NOMO-1 (cell line): Measurements from ENCODE around the gene CHCHD3.

Experiments used
- DNase-seq, 2 experiments: peaks; one replicate each; lab custom pipeline; 2025; ENCODE audit not compliant: unreplicated experiment in 2 of 2; lab: John Stamatoyannopoulos, UW

CHCHD3 gene

DNA sequence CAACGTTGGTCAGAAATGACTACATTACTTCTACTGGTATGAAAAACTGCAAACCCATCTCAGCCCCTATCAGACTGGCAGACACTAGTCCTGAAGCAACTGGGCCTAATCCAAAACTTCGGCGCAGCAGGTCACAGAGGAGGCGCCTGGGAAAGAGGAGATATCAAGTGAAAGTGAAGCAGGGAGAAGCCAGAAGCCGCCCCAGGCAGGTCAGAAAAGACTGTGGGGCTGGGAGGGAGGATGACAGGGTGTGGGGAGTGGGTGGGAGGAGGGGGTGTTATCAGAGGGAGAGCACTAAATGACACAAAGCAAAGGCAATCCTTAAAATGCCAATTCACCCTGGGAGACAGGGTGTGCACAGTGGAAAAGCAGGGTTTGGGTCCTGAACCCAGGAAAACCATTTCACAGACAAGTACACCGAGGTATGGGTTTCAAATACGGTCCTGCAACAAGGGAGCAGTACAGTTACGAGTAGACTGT, 731 bp downstream of the CHCHD3 start:
- DNase-seq: no peak

- no peak for DNase-seq
Measured at GRCh38 chr7:133079296-133079695, 2.6 kb downstream of the CHCHD3 start.

DNA sequence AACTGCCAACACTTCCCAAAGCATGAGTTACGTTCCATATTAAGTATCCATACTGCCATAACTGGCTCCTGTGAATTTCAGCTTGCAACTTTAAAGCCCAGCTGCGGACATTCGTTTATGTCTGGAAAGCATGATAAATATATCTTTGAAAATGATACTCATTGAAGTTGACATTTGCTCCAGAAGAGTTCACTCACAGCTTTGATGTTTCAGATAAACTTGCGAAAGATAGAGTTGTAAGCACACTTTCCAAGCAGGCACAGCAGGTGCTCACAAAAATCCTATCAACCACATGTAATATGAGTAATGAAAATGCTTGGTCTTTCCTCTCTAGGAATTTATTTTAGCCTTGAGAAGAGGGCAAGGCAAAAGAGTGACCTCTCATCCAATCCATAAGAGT, 4.5 kb downstream of the CHCHD3 start:
- no peak for DNase-seq

DNA sequence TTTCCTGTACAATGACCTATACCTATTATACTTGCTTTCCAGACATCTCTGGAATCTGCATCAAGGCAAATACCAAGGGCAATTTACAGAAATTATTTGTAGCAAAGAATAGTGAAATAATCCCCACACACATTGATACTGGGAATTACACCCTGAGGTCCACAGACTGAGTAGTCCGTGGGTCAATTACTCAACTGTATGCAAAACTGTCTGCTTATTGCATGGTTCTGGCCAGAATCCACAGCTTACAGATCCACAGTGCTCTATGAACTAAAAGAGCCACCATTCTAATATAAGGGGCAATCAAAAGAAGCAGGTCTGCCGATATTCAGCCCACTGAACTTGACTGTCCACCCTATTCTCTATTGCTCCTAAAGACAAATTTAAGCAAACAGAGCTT, 5.7 kb downstream of the CHCHD3 start:
- DNase-seq: no peak

GRCh38 chr7:133071506-133071905, 10.4 kb downstream of the CHCHD3 start:
- no peak for DNase-seq

DNA sequence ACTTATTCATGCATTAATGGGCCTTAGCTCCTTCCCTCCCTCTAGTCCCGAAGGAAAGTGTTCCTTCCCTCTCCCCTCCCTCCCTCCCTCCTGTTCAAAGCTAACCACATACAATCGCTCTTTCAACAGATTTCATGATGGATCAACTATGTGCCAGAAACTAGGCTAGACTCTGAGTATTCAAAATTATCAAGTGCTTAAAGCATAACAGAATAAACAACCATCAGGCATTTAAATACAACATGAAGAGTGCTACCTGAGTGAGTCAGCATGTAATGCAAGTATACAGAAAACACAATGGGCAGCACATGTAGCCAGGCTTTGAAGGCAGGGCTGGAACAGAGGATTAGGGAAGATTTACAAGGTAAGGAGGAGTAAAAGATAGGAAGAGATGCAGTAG, 11.3 kb downstream of the CHCHD3 start:
- no peak for DNase-seq

DNA sequence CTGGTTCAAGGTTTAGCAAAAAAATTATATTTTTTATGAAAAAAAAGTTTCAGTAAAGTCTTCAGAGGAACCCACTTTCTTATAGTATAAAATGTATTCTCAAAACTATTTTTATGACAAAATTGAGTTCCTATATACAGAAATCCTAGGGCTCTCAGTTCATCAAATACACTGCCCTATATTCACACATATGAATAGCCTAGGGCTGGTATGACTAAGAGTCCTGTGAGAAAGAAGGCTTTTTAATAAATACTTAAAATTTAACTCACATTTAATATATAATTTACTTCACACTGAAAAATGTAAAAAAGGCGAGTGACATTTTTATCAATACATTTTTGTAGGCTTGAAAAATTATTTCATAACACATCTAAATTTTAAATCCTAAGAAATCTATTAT, 16.6 kb downstream of the CHCHD3 start:
- DNase-seq: no peak

- no peak for DNase-seq
Measured at GRCh38 chr7:133064082-133064820, 17.6 kb downstream of the CHCHD3 start.

DNA sequence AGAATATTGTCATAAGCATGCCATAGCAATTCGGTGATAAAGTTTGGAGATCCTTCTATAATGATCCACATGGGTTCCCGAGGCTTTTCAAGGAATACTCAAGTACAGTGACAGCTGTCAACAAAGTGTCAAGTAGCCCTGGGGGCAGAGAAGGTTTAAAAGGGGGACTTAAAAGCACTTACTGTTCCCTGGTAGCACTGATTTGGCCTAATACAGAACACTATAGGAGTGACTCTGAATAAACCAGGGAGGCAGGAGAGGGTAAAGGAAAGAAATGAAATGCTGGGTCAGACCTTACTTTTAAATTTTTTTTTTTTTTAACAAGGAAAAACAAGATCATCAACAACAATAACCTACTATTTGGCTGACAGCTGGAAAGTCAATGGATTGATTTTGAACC, 20.1 kb downstream of the CHCHD3 start:
- no peak for DNase-seq

DNA sequence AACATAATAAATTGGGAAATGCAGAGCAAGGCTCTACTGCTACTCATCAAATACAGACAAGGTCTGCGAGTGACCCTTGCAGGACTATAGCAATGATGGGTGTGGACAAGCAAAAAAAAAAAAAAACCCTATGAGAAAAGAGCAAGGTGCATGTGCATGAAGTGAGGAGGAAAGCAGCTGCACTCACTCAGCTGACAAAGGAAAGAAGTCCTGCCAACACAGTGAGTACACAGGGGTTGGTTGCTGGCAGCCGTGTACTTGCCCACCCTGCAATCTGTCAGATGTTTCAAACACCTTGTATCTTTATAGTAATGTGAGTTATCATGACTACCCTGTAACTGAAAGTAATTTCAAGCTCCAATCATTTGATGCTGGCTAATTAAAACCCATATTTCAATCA, 20.5 kb downstream of the CHCHD3 start:
- no peak for DNase-seq

GRCh38 chr7:133060004-133060403, 21.9 kb downstream of the CHCHD3 start:
- DNase-seq: peak in 1 of 2 experiments; percentile 0

- no peak for DNase-seq
Measured at GRCh38 chr7:133059263-133059662, 22.6 kb downstream of the CHCHD3 start.

DNA sequence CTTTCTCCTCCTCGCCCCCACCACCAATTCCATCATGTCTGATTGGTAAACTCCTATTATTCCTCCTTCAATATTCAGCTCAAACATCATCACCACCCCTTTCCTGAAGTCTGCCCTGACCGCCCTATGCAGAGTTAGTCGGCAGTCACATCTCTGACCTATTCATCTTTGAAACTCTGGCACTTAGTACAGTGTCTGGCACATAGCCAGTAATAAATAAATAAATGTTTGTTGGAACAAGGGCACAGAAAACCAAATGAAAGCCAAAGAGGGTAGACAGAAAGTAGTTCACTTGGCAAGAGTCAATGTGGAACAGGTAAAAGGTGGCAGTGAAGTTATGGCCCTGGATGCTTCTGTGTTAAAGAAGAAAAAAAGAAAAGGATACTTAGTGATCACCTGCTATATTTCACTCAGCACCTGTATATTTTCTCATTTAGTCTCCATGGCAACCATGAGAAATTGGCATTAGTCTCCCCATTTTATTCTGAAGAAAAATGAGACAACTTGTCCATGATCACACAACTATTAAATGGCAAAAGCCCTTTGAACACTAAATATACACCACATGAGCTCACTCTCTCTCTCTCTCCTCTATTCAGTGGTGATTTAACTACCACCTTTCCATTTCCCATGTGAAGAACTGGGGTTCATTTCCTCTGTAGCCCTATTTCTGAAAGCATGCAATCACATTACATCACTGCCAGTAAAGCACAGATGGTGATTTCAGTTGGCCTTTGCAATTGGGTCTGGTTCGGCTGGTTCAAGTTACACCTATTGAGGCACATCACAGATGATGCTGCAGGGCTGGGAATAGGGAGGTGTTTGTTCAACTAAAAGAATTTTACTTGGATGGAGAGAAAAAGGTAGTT, 25.3 kb downstream of the CHCHD3 start:
- no peak for DNase-seq

- DNase-seq: peak in 1 of 2 experiments; percentile 1
Measured at GRCh38 chr7:133054162-133054840, 27.6 kb downstream of the CHCHD3 start.

- no peak for DNase-seq
Measured at GRCh38 chr7:133053321-133053891, 28.5 kb downstream of the CHCHD3 start.

- DNase-seq: no peak
Measured at GRCh38 chr7:133052826-133053225, 29.1 kb downstream of the CHCHD3 start.

DNA sequence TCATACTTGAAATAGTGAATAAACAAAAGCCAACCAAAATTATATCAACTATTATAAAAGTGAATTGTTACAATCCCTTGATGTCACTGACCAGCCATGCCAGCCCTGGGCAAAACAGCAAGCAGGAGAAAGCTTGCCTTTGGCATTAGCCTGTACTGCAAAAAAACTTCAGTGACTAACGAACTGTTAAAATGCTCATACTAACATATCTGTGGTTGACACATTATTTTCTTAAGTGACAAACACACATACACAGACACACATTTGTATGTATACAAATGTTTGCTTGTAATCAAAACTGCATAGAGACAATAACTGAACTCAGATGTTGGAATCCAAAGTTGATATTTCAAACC, 29.5 kb downstream of the CHCHD3 start:
- DNase-seq: no peak

DNA sequence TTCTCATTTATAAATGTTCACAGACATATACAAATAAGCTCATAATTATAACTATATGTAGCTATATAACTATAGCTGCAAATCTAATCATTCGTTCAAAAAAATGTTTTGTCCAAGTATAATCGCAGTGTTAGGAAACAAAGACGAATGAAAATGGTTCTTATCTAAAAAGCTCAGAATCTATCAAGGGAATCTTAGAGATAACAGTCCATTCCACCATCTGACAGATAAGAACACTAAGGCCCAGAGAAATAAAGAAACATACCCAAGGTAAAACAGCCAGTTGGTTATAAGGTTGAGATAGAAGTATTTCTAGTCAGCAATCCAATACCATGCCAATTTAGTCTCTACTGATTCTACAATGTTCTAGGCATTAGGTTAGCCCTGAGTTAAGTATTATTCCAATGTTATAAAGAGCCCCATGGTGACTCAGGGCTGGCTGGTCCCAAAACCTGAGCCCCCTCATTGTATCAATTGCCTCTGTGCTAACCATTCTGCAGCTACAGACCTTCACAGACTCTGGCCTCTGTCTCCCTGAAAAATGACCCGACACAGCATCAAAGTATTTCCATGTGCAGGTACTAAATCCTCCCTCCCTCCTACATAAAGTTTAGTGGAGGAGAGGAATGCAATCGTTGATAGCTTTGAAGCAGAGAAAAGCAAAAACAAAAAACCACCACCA, 30.0 kb downstream of the CHCHD3 start:
- DNase-seq: no peak

DNA sequence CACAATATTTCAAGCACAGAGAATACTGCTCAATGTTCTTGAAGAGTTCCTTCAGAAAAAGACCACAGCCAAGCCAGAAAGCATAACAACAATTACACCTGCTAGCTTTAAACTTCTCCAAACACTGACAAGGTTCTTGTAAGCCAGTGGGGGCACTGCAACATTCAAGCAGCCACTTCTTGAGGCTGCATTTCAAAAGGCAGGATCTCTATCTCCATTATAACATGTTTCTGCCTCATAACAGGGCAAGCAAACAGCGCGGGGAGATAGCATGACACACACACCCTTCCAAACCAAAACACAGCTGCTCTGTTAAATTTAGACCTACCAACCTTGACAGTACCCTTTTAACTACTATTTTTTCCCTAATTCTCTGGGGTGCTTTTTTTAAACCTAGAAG, 30.8 kb downstream of the CHCHD3 start:
- DNase-seq: no peak

- no peak for DNase-seq
Measured at GRCh38 chr7:133050200-133050995, 31.5 kb downstream of the CHCHD3 start.
